Loucy (cell line): ENCODE measurements around the gene KCNQ4.

Source experiments
- CTCF ChIP-seq: fragments of 200-600 bp; sonication (generic); conservative IDR thresholded peaks from 2 replicates; pipeline ENCODE4 v1.5.1; 2014; ENCODE audit warnings: mild to moderate bottlenecking, antibody characterized with exemption, low read length
- EZH2phosphoT487 ChIP-seq: fragments of 200-600 bp; IDR thresholded peaks from 2 replicates; pipeline ENCODE4 v1.6.1; 2018; ENCODE audit warnings: antibody characterized with exemption, mild to moderate bottlenecking, moderate library complexity, borderline replicate concordance

- TF ChIP-seq CTCF (no peak), EZH2phosphoT487 (no peak)
These were observed 90.4 kb downstream of the KCNQ4 start for GRCh38 chr1:40873863-40874472.
